CMK (cell line): ENCODE measurements around the gene LRP1B.
"Not testable (repeated sequence)": the region's sequence is repeated elsewhere in the genome, so short reads cannot be mapped to it uniquely, and the experiment has no call there.

Experiments
- DNase-seq: peaks from one replicate; pipeline ENCODE4 v3.0.0-alpha.2; 2010; ENCODE audit warnings: low read depth

LRP1B gene

GRCh38 chr2:140695155-140695554, 1435.7 kb downstream of the LRP1B start:
- DNase-seq: no peak

- no peak for DNase-seq
Measured at GRCh38 chr2:140687825-140688224, 1443.0 kb downstream of the LRP1B start.

GRCh38 chr2:140683658-140684057, 1447.2 kb downstream of the LRP1B start:
- DNase-seq: no peak

- no peak for DNase-seq
Measured at GRCh38 chr2:140680862-140681261, 1450.0 kb downstream of the LRP1B start.

GRCh38 chr2:140679752-140680151, 1451.1 kb downstream of the LRP1B start:
- no peak for DNase-seq

- DNase-seq: no peak
Measured at GRCh38 chr2:140669911-140670310, 1460.9 kb downstream of the LRP1B start.

GRCh38 chr2:140667203-140667602, 1463.6 kb downstream of the LRP1B start:
- no peak for DNase-seq

GRCh38 chr2:140662504-140662903, 1468.3 kb downstream of the LRP1B start:
- no peak for DNase-seq

GRCh38 chr2:140658760-140659692, 1471.8 kb downstream of the LRP1B start:
- DNase-seq: no peak

GRCh38 chr2:140657657-140658056, 1473.2 kb downstream of the LRP1B start:
- DNase-seq: no peak

GRCh38 chr2:140654565-140654964, 1476.3 kb downstream of the LRP1B start:
- DNase-seq: no peak

- no peak for DNase-seq
Measured at GRCh38 chr2:140650825-140651224, 1480.0 kb downstream of the LRP1B start.

GRCh38 chr2:140650134-140650533, 1480.7 kb downstream of the LRP1B start:
- DNase-seq: not testable (repeated sequence)

GRCh38 chr2:140648393-140648792, 1482.4 kb downstream of the LRP1B start:
- no peak for DNase-seq

- no peak for DNase-seq
Measured at GRCh38 chr2:140643761-140644187, 1487.0 kb downstream of the LRP1B start.

GRCh38 chr2:140641163-140641562, 1489.7 kb downstream of the LRP1B start:
- no peak for DNase-seq

- no peak for DNase-seq
Measured at GRCh38 chr2:140639628-140640027, 1491.2 kb downstream of the LRP1B start.

GRCh38 chr2:140630557-140630956, 1500.3 kb downstream of the LRP1B start:
- DNase-seq: no peak

- no peak for DNase-seq
Measured at GRCh38 chr2:140627885-140628284, 1502.9 kb downstream of the LRP1B start.

GRCh38 chr2:140627136-140627535, 1503.7 kb downstream of the LRP1B start:
- no peak for DNase-seq

- no peak for DNase-seq
Measured at GRCh38 chr2:140624200-140624599, 1506.6 kb downstream of the LRP1B start.

GRCh38 chr2:140621583-140622362, 1509.0 kb downstream of the LRP1B start:
- no peak for DNase-seq

GRCh38 chr2:140604788-140605187, 1526.0 kb downstream of the LRP1B start:
- no peak for DNase-seq
